GM15510 (cell line): ENCODE measurements around the gene SFXN5.

ENCODE experiments used
- POLR2A ChIP-seq: IDR thresholded peaks from 3 replicates; pipeline ENCODE4 v1.6.1; 2011; ENCODE audit warnings: borderline replicate concordance; ENCODE audit not compliant: insufficient read length; ENCODE audit errors: extremely low read depth

The SFXN5 gene

GRCh38 chr2:73027340-73027739, 44.2 kb downstream of the SFXN5 start:
- TF ChIP-seq POLR2A = no peak

GRCh38 chr2:73023497-73023896, 48.0 kb downstream of the SFXN5 start:
- TF ChIP-seq POLR2A = no peak

- TF ChIP-seq POLR2A = no peak
Measured at GRCh38 chr2:73022024-73022568, 49.4 kb downstream of the SFXN5 start.

- TF ChIP-seq POLR2A = no peak
Measured at GRCh38 chr2:73021371-73022010, 50.0 kb downstream of the SFXN5 start.

- TF ChIP-seq POLR2A = no peak
Measured at GRCh38 chr2:73020657-73021370, 50.7 kb downstream of the SFXN5 start.

GRCh38 chr2:73020306-73020656, 51.2 kb downstream of the SFXN5 start:
- no peak for TF ChIP-seq POLR2A

GRCh38 chr2:73018188-73018825, 53.2 kb downstream of the SFXN5 start:
- TF ChIP-seq POLR2A = no peak

- TF ChIP-seq POLR2A = no peak
Measured at GRCh38 chr2:73013936-73014335, 57.6 kb downstream of the SFXN5 start.

- no peak for TF ChIP-seq POLR2A
Measured at GRCh38 chr2:73009177-73009839, 62.2 kb downstream of the SFXN5 start.

GRCh38 chr2:73008766-73009135, 62.8 kb downstream of the SFXN5 start:
- no peak for TF ChIP-seq POLR2A

GRCh38 chr2:73007991-73008765, 63.3 kb downstream of the SFXN5 start:
- no peak for TF ChIP-seq POLR2A

GRCh38 chr2:73006969-73007710, 64.4 kb downstream of the SFXN5 start:
- no peak for TF ChIP-seq POLR2A

- no peak for TF ChIP-seq POLR2A
Measured at GRCh38 chr2:73004889-73005596, 66.5 kb downstream of the SFXN5 start.

- TF ChIP-seq POLR2A = no peak
Measured at GRCh38 chr2:73004466-73004865, 67.0 kb downstream of the SFXN5 start.

GRCh38 chr2:73003027-73003426, 68.5 kb downstream of the SFXN5 start:
- no peak for TF ChIP-seq POLR2A
